K562 (cell line): Measurements from ENCODE around the gene GGA2. TPM values are rescaled to one million over a fixed set of nuclear protein-coding genes. Genes with fewer than 3 reads are reported as not detected.

Experiments used
- BHLHE40 ChIP-seq: IDR thresholded peaks from 2 replicates; pipeline ENCODE4 v1.6.1; 2011; ENCODE audit warnings: low read length, improper control_type of control experiment
- CBX8 ChIP-seq: fragments of 200-600 bp; sonication (generic); IDR thresholded peaks from 2 replicates; pipeline ENCODE4 v1.6.1; 2012; ENCODE audit warnings: borderline replicate concordance, mixed run types, low read depth, mild to moderate bottlenecking, moderate library complexity, mixed read lengths, low read length, control low read depth, inconsistent platforms; ENCODE audit not compliant: poor library complexity, severe bottlenecking; ENCODE audit errors: extremely low read depth
- CCAR2 ChIP-seq: fragments of 200-400 bp; formaldehyde crosslinking; IDR thresholded peaks from 2 replicates; pipeline ENCODE4 v1.6.1; 2017; ENCODE audit warnings: mild to moderate bottlenecking, low read depth, low read length
- DNMT1 ChIP-seq: fragments of 450-650 bp; IDR thresholded peaks from 2 replicates; pipeline ENCODE4 v1.6.1; 2016; ENCODE audit warnings: antibody characterized with exemption, mild to moderate bottlenecking
- ELF2 ChIP-seq: fragments of 250-450 bp; sonication (Bioruptor Pico); IDR thresholded peaks from 2 replicates; pipeline ENCODE4 v1.5.0; 2021; ENCODE audit warnings: mild to moderate bottlenecking
- NRF1 ChIP-seq, 2 experiments: fragments of 450-650 bp; IDR thresholded peaks in 1 of 2; conservative IDR thresholded peaks in 1 of 2; 2 replicates each; pipeline ENCODE4 v1.6.1; 2014; ENCODE audit warnings: mild to moderate bottlenecking in 2 of 2
- SRSF3 ChIP-seq: fragments of 200-400 bp; formaldehyde crosslinking; IDR thresholded peaks from 2 replicates; pipeline ENCODE4 v1.6.1; 2016; ENCODE audit warnings: mild to moderate bottlenecking, low read length, moderate library complexity; ENCODE audit not compliant: insufficient read depth
- ZNF23 ChIP-seq: fragments of 250-450 bp; sonication (Bioruptor Pico); IDR thresholded peaks from 2 replicates; pipeline ENCODE4 v1.4.0; 2020; ENCODE audit warnings: mild to moderate bottlenecking
- polyA plus RNA-seq, 8 experiments: library from polyadenylated mRNA; depleted of rRNA in 4 of 8; stranded (reverse) in 5 of 8; unstranded in 3 of 8; fragments of >200 nt; fragmentation: Nextera tagmentation in 2 of 8; fragmentation: Illumina TruSeq in 1 of 8; extraction: Ambion mirVana in 2 of 8; extraction: Trizol in 1 of 8; gene quantifications; 2 replicates each; pipeline versions ENCODE4 v1.2.1 to v1.2.3, GENCODE V29; 2011 to 2014; ENCODE audit warnings: inconsistent platforms in 1 of 8, missing spikeins in 1 of 8
- total RNA-seq, 7 experiments: library from RNA; depleted of rRNA in 6 of 7; stranded (reverse); fragments of >200 nt in 6 of 7; fragmentation: Illumina TruSeq in 2 of 7; extraction: Trizol in 2 of 7; gene quantifications; 2 replicates each; pipeline versions ENCODE4 v1.2.1 to v1.2.3, GENCODE V29; 2011 to 2021; ENCODE audit warnings: low replicate concordance in 1 of 7
- TF ChIP-seq, protein P1 (sequence below): sonication (generic); formaldehyde crosslinking; IDR thresholded peaks from 2 replicates; pipeline ENCODE4 v1.8.0; 2022; ENCODE audit warnings: missing genetic modification reagents, mild to moderate bottlenecking, borderline replicate concordance
- TF ChIP-seq, protein P2 (sequence below): fragments of 250-450 bp; sonication (Bioruptor Pico); IDR thresholded peaks from 2 replicates; pipeline ENCODE4 v1.8.0; 2021; ENCODE audit warnings: borderline replicate concordance, mild to moderate bottlenecking, moderate library complexity; ENCODE audit not compliant: poor library complexity, severe bottlenecking
- TF ChIP-seq, protein P3 (sequence below): fragments of 450-650 bp; IDR thresholded peaks from 2 replicates; pipeline ENCODE4 v1.6.1; 2017; ENCODE audit warnings: antibody characterized with exemption
- TF ChIP-seq, protein P4 (sequence below), 2 experiments: IDR thresholded peaks; 2 replicates each; pipeline ENCODE4 v1.6.1; 2012; ENCODE audit warnings: improper control_type of control experiment in 2 of 2, low read depth in 2 of 2, low read length in 2 of 2, borderline replicate concordance in 1 of 2

GGA2 gene
- total and polyA plus RNA-seq, 9 of the 15 experiments (the other 6 are each of a cell fraction or from before 2014, with no cell fraction given), result 11.9 to 133 (median 66.3) TPM

DNA sequence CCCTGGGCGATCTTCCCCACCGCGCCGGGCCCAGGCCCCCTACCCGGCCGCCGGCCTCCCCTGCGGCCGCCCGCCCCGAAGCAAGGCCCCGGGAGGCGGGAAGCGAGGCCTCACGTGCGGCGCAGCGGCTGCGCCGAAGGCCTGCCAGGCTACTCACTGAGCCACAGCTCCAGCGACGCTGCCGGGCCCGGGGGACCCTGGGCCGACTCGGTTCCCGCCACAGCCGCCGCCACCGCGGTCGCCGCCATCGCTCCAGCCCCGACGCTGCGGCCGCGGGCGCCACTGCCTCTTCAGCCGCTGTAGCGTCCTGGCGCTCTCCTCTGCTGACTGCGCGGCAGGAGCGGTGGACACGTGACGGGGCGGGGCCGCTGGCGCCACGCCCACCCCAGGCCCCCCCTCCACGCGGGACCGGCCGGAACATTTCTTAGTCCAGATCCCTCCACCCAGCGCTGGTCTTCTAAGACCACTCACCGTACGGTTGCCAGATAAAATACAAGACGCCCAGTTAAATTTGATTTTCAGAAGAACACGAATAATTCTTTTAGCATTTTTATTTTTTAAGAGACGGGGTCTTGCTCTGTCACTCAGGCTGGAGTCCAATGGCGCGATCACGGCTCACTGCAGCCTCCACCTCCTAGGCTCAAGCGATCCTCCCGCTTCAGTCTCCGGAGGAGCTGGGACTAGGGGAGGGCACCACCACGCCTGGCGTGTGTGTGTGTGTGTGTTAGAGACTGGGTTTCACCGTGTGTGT lies at the start of gene GGA2 (continued):
- TF ChIP-seq NRF1 (conservative IDR thresholded peaks at IDR 0.05 in 1 of 2, IDR thresholded peaks at IDR 0.05 in 1 of 2), result peak; percentile 56 to 61; a peak in 2 of 4 replicates
- TF ChIP-seq, protein P1, sequence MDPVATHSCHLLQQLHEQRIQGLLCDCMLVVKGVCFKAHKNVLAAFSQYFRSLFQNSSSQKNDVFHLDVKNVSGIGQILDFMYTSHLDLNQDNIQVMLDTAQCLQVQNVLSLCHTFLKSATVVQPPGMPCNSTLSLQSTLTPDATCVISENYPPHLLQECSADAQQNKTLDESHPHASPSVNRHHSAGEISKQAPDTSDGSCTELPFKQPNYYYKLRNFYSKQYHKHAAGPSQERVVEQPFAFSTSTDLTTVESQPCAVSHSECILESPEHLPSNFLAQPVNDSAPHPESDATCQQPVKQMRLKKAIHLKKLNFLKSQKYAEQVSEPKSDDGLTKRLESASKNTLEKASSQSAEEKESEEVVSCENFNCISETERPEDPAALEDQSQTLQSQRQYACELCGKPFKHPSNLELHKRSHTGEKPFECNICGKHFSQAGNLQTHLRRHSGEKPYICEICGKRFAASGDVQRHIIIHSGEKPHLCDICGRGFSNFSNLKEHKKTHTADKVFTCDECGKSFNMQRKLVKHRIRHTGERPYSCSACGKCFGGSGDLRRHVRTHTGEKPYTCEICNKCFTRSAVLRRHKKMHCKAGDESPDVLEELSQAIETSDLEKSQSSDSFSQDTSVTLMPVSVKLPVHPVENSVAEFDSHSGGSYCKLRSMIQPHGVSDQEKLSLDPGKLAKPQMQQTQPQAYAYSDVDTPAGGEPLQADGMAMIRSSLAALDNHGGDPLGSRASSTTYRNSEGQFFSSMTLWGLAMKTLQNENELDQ (CRISPR knock-in tag), result no peak
- TF ChIP-seq BHLHE40, result peak; percentile 95
- TF ChIP-seq ELF2 (CRISPR knock-in tag), result no peak
- TF ChIP-seq, protein P2, sequence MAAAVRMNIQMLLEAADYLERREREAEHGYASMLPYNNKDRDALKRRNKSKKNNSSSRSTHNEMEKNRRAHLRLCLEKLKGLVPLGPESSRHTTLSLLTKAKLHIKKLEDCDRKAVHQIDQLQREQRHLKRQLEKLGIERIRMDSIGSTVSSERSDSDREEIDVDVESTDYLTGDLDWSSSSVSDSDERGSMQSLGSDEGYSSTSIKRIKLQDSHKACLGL (CRISPR knock-in tag), result no peak
- TF ChIP-seq, protein P3, sequence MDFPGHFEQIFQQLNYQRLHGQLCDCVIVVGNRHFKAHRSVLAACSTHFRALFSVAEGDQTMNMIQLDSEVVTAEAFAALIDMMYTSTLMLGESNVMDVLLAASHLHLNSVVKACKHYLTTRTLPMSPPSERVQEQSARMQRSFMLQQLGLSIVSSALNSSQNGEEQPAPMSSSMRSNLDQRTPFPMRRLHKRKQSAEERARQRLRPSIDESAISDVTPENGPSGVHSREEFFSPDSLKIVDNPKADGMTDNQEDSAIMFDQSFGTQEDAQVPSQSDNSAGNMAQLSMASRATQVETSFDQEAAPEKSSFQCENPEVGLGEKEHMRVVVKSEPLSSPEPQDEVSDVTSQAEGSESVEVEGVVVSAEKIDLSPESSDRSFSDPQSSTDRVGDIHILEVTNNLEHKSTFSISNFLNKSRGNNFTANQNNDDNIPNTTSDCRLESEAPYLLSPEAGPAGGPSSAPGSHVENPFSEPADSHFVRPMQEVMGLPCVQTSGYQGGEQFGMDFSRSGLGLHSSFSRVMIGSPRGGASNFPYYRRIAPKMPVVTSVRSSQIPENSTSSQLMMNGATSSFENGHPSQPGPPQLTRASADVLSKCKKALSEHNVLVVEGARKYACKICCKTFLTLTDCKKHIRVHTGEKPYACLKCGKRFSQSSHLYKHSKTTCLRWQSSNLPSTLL, result no peak
- no peak for TF ChIP-seq CBX8
- no peak for TF ChIP-seq ZNF23 (CRISPR knock-in tag)
- no peak for TF ChIP-seq CCAR2
- TF ChIP-seq SRSF3, result no peak
- TF ChIP-seq, protein P4, sequence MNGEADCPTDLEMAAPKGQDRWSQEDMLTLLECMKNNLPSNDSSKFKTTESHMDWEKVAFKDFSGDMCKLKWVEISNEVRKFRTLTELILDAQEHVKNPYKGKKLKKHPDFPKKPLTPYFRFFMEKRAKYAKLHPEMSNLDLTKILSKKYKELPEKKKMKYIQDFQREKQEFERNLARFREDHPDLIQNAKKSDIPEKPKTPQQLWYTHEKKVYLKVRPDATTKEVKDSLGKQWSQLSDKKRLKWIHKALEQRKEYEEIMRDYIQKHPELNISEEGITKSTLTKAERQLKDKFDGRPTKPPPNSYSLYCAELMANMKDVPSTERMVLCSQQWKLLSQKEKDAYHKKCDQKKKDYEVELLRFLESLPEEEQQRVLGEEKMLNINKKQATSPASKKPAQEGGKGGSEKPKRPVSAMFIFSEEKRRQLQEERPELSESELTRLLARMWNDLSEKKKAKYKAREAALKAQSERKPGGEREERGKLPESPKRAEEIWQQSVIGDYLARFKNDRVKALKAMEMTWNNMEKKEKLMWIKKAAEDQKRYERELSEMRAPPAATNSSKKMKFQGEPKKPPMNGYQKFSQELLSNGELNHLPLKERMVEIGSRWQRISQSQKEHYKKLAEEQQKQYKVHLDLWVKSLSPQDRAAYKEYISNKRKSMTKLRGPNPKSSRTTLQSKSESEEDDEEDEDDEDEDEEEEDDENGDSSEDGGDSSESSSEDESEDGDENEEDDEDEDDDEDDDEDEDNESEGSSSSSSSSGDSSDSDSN (IDR thresholded peaks at IDR 0.05; ENCODE audit: borderline replicate concordance in 1 of 2, low read depth in 2 of 2, low read length in 2 of 2), result peak in 1 of 2 experiments; percentile 41; a peak in 1 of 4 replicates
- no peak for TF ChIP-seq DNMT1
